Right lobe of liver (tissue), 4 donors: ENCODE results near the gene GNAI3.

ENCODE experiments used
- POLR2A ChIP-seq: fragments of 450-650 bp; IDR thresholded peaks from one replicate; pipeline ENCODE4 v1.6.1; 2017; ENCODE audit warnings: antibody characterized with exemption, mild to moderate bottlenecking
- TF ChIP-seq, protein P1 (sequence below), 4 donors: fragments of 200-600 bp in 3 of 4; fragments of 450-650 bp in 1 of 4; IDR thresholded peaks; one replicate each; pipeline versions ENCODE4 v1.5.1 to v1.8.0; 2016 to 2022; ENCODE audit warnings: antibody characterized with exemption in 4 of 4, mild to moderate bottlenecking in 2 of 4
- donor health status: DM: no; HTN: no; CAD: no.
- donor health status: DM: no; HTN: no; CAD: no.
- donor health status: DM: no; HTN: yes; CAD: no.

DNA sequence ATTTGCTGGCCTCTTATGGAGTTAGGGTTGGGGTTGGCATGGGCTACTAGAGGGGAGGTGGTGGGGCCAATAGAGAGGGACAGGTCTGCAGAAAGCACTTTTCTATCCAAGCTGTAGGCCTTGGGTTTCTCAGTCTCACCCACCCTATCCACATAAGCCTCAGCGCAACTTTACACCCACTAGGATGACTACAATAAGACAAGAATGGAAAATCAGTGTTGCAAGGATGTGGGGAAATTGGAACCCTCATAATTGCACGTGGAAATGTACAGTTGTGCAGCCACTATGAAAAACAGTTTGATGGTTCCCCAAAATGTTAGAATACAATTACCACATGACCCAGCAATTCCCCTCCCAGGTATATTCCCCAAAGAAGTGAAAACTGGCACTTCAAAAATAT lies 93.4 kb downstream of the GNAI3 start:
- TF ChIP-seq, protein P1, sequence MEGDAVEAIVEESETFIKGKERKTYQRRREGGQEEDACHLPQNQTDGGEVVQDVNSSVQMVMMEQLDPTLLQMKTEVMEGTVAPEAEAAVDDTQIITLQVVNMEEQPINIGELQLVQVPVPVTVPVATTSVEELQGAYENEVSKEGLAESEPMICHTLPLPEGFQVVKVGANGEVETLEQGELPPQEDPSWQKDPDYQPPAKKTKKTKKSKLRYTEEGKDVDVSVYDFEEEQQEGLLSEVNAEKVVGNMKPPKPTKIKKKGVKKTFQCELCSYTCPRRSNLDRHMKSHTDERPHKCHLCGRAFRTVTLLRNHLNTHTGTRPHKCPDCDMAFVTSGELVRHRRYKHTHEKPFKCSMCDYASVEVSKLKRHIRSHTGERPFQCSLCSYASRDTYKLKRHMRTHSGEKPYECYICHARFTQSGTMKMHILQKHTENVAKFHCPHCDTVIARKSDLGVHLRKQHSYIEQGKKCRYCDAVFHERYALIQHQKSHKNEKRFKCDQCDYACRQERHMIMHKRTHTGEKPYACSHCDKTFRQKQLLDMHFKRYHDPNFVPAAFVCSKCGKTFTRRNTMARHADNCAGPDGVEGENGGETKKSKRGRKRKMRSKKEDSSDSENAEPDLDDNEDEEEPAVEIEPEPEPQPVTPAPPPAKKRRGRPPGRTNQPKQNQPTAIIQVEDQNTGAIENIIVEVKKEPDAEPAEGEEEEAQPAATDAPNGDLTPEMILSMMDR (IDR thresholded peaks at IDR 0.05) = no peak
- TF ChIP-seq POLR2A = no peak
